ENCODE data around the gene ZNF268.

DNA sequence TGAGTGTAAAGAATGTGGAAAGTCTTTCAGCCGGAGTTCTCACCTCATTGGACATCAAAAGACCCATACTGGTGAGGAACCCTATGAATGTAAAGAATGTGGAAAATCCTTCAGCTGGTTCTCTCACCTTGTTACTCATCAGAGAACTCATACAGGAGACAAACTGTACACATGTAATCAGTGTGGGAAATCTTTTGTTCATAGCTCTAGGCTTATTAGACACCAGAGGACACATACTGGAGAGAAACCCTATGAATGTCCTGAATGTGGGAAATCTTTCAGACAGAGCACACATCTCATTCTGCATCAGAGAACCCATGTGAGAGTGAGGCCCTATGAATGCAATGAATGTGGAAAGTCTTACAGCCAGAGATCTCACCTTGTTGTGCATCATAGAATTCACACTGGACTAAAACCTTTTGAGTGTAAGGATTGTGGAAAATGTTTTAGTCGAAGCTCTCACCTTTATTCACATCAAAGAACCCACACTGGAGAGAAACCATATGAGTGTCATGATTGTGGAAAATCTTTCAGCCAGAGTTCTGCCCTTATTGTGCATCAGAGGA, 25.1 kb upstream of the ZNF268 start:
- TF ChIP-seq, protein P1, sequence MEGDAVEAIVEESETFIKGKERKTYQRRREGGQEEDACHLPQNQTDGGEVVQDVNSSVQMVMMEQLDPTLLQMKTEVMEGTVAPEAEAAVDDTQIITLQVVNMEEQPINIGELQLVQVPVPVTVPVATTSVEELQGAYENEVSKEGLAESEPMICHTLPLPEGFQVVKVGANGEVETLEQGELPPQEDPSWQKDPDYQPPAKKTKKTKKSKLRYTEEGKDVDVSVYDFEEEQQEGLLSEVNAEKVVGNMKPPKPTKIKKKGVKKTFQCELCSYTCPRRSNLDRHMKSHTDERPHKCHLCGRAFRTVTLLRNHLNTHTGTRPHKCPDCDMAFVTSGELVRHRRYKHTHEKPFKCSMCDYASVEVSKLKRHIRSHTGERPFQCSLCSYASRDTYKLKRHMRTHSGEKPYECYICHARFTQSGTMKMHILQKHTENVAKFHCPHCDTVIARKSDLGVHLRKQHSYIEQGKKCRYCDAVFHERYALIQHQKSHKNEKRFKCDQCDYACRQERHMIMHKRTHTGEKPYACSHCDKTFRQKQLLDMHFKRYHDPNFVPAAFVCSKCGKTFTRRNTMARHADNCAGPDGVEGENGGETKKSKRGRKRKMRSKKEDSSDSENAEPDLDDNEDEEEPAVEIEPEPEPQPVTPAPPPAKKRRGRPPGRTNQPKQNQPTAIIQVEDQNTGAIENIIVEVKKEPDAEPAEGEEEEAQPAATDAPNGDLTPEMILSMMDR (IDR thresholded peaks at IDR 0.05 in 2 of 3, conservative IDR thresholded peaks at IDR 0.05 in 1 of 3; ENCODE audit: borderline replicate concordance in 1 of 3, insufficient read depth in 1 of 3, low read depth in 2 of 3, low read length in 2 of 3), result no peak
- no peak for TF ChIP-seq POLR2A (IDR thresholded peaks at IDR 0.05; ENCODE audit: borderline replicate concordance, extremely low read depth, insufficient read depth, insufficient read length)
- TF ChIP-seq, protein P2, sequence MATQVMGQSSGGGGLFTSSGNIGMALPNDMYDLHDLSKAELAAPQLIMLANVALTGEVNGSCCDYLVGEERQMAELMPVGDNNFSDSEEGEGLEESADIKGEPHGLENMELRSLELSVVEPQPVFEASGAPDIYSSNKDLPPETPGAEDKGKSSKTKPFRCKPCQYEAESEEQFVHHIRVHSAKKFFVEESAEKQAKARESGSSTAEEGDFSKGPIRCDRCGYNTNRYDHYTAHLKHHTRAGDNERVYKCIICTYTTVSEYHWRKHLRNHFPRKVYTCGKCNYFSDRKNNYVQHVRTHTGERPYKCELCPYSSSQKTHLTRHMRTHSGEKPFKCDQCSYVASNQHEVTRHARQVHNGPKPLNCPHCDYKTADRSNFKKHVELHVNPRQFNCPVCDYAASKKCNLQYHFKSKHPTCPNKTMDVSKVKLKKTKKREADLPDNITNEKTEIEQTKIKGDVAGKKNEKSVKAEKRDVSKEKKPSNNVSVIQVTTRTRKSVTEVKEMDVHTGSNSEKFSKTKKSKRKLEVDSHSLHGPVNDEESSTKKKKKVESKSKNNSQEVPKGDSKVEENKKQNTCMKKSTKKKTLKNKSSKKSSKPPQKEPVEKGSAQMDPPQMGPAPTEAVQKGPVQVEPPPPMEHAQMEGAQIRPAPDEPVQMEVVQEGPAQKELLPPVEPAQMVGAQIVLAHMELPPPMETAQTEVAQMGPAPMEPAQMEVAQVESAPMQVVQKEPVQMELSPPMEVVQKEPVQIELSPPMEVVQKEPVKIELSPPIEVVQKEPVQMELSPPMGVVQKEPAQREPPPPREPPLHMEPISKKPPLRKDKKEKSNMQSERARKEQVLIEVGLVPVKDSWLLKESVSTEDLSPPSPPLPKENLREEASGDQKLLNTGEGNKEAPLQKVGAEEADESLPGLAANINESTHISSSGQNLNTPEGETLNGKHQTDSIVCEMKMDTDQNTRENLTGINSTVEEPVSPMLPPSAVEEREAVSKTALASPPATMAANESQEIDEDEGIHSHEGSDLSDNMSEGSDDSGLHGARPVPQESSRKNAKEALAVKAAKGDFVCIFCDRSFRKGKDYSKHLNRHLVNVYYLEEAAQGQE (IDR thresholded peaks at IDR 0.05; ENCODE audit: low read depth), result no peak
- TF ChIP-seq CEBPB (IDR thresholded peaks at IDR 0.05; ENCODE audit: low read depth), result no peak
- TF ChIP-seq SRF (IDR thresholded peaks at IDR 0.05; ENCODE audit: low read depth), result no peak
- TF ChIP-seq POLR2AphosphoS5 (IDR thresholded peaks at IDR 0.05; ENCODE audit: low read depth, low read length), result no peak
- TF ChIP-seq SIN3A (IDR thresholded peaks at IDR 0.05; ENCODE audit: low read depth), result no peak
- TF ChIP-seq TCF7L2 (IDR thresholded peaks at IDR 0.05; ENCODE audit: borderline replicate concordance, extremely low read depth, insufficient read depth, insufficient read length), result no peak

All from HCT116 (cell line).